Stimulated activated CD8-positive, alpha-beta memory T cell treated with anti-CD3 and anti-CD28 coated beads, Interleukin-12 subunit alpha, Interleukin-12 subunit beta, amount 100 ng/mL, for 24 hours (primary cell): ENCODE data around the gene BAHCC1.

Experiments used
- DNase-seq: peaks from one replicate; pipeline ENCODE4 v3.0.0-alpha.2; 2020; ENCODE audit errors: extremely low read depth

Gene BAHCC1

GRCh38 chr17:81461607-81462500 lies 66.6 kb downstream of the BAHCC1 start:
- DNase-seq: no peak

DNA sequence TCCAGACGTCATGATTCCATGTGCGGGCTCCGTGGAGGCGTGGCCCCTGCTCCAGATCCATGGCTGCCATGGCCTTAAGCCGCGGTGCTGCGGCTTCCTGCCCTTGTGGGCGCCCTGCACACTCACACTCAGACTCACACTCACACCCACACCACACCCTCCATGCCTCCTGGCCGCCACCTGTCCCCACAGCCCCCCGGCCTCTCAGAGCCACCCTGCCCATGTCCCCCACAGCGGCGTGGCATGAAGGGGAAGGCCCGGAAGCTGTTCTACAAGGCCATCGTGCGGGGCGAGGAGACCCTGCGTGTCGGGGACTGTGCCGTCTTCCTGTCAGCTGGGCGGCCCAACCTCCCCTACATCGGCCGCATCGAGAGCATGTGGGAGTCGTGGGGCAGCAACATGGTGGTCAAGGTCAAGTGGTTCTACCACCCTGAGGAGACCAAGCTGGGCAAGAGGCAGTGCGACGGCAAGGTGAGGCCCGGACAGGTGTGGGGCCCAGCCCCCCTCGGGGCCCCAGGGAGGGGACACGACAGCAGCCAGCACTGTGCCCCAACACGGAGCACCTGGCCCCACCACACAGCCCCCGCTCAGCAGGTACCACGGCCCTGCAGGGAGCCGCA lies 67.4 kb downstream of the BAHCC1 start:
- DNase-seq: no peak

DNA sequence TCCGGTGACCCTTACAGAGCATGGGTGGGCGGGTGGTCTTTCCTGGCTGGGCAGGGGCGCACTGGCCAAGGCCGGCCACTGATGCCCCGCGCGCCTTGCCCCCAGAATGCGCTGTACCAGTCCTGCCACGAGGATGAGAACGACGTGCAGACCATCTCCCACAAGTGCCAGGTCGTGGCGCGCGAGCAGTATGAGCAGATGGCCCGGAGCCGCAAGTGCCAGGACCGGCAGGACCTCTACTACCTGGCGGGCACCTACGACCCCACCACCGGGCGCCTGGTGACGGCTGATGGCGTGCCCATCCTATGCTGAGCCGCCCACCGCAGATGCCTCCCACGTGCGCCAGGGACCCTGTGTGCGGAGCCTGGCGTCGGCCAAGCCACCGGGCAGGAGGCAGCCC lies 68.2 kb downstream of the BAHCC1 start:
- no peak for DNase-seq

DNA sequence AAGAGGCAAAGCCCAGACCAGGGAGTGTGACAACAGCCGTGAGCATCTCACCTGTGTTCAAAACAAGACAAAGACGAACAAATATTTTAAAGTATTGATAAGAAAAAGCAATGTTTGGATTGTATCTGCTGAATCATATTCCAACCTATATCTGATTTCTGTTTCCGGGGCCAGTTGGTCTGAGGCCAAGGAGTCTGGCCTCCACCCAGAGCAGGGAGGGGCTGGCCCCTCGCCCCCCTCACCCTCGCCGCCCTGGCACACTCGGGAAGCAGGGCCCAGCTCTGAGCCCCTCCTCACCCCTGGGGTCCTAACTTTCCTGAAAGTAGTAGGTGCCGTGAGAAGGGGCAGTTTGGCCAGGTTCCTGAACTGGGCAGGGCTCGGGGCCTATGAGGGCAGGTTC lies 69.3 kb downstream of the BAHCC1 start:
- no peak for DNase-seq

DNA sequence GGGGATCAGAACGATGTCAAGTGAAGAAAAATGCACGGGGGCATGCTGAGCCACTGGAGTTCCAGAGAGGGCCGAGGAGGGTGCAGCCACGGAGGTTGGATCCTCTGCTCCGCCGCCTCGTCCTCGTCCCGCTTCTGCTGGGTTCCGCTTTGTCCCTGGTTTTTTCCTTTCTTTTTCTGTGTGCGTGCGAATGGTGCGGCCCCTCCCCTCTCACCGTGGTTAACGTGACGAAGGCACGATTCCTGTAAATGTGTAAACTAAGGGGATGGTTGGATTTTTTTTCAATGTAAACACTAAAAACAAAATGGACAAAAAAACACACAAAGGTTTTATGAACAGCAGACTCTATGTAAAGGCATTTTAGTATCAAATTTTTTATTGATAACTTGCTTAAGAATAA lies 70.7 kb downstream of the BAHCC1 start:
- no peak for DNase-seq

- no peak for DNase-seq
These were observed 71.6 kb downstream of the BAHCC1 start for GRCh38 chr17:81466564-81467472.

DNA sequence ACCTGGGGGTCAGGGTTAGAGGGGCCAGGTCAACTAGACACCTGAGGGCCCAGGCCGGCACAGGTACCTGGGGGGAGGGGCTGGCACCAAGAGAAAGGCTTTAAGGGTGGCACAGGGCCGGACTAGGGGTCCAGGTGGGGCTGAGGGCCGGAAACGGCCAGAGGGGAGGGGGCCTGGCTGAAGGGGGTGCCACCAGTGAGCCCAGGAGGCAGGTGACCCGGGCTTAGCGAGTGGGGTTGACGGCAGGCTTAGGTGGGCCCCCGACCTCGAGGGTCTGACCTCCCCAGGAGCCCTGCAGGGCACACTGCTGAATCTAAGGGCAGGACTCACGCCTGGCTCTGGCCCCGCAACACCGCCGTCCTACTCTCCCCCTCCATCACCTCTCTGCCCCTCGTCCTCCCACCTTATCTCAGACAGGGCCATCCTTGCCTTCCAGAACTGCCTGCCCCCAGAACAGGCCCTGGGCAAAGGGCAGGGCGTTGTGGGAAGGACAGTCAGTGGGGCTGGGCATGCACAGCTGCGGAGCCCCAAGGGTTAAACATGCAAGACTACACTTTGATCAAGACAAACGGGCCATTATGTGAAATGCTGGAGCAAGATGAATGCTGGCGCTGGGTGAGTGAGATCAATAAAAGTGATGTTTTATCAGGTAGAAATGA lies 73.0 kb downstream of the BAHCC1 start:
- no peak for DNase-seq

DNA sequence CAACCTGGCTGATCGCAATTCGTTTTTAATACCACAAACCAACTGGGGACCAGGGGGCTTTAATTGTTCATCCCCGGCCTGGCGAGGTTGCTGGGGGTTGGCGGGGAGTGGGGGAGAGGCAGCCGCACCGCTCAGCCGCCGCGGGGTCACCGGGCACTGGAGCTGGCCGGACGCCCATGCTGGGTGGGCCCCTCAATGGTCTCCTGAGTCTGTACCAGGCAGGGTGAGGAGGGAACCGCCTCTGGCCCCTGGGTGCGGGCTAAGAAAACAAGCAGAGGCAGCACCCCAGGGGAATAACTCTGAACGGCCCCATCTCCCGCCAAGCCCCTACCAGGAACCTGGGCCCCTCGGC lies 73.5 kb downstream of the BAHCC1 start:
- DNase-seq: no peak

DNA sequence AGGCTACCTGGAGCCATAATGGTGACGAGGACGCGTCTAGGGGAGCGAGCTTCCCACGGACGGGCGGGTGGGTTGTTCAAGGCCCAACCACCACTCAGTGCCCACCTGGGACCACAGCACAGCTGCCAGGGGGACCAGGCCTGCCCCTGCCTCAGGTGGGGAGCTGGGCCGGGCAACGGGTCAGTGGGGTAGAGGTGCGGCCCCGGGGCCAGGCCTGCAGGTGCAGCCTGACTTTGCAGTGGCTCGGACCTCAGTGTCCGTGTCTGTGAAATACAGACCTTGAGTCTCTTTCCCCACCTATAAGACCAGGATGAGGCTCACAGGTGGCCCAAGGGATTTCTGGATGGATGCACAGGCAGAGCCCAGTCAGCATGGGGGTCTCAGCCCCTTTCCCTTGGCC lies 74.0 kb downstream of the BAHCC1 start:
- DNase-seq: no peak

- DNase-seq: no peak
These were observed 75.2 kb downstream of the BAHCC1 start for GRCh38 chr17:81470270-81470943.

- no peak for DNase-seq
These were observed 75.9 kb downstream of the BAHCC1 start for GRCh38 chr17:81470944-81471817.

GRCh38 chr17:81471818-81472456 lies 76.7 kb downstream of the BAHCC1 start:
- no peak for DNase-seq

- DNase-seq: no peak
These were observed 77.8 kb downstream of the BAHCC1 start for GRCh38 chr17:81473019-81473418.

DNA sequence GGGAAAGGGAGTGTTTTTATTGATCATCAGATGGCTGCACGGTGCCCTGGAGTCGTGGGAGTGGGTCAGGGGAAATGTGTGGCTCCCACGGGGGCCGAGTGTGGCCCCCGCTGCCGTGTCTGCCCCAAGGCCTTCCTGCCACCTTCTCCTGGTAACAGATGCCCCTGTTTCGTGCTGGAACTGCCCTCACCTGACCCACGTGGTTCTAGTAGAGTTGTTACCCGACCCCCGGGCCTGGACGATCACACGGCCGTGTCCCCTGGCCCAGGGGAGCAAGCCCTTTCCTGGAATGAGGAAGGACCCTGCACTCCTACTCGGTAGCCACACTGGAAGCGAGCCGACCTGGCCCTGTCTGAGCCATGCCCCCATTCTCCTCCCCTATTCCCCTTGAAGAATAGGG lies 79.7 kb downstream of the BAHCC1 start:
- no peak for DNase-seq

DNA sequence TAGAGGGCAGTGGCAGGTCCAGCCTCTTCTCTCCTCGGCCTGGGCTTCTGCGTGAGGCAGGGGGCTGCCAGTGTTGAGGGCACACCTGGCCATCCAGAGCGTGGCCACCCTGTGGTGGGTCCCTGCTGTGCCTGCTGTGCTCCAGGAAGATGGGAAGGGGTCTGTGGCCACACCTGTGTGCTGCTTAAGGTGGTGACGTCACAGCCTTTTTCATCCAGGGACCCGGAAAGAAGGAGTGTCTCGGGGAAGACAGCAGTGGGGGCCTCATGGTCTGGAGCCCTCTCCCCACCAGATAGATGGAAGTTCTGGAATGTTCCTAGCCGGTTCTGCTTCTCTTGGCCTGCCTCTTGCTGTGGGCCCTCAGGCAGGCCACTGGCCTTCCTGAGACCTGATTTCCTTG lies 80.8 kb downstream of the BAHCC1 start:
- no peak for DNase-seq

GRCh38 chr17:81476635-81477034 lies 81.4 kb downstream of the BAHCC1 start:
- no peak for DNase-seq

GRCh38 chr17:81477173-81477572 lies 81.9 kb downstream of the BAHCC1 start:
- no peak for DNase-seq

DNA sequence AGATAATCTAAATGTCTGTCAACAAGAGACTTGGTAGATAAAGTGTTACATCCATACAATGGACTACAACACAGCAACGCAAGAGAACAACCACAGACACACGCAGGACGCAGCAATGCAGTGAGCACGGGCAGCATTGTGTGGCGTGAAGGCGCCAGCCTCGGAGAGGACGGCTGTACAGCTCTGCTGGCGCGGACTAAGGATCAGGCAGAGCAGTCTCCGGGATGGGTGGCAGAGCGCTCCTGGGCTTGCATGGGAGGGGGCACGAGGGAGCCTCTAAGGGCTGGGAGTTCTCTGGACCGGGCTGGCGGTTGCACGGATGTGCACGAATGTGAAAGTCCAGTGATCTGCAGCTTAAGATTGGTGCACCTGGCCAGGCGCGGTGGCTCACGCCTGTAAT lies 82.9 kb downstream of the BAHCC1 start:
- no peak for DNase-seq

- no peak for DNase-seq
These were observed 84.2 kb downstream of the BAHCC1 start for GRCh38 chr17:81479175-81480071.
